ENCODE results near the gene NEK6. TPM values are rescaled to one million over a fixed set of nuclear protein-coding genes. Genes with fewer than 3 reads are reported as not detected.

The NEK6 gene
- total RNA-seq, 2 experiments from 2014 or later = 5.6 to 16.4 TPM

- POLR2A ChIA-PET = interaction anchor here (0.9 to 1.4 kb wide), 4 partner anchors 16 to 40 kb away, joined by 3 to 6 read pairs (median 3); no protein-coding TSS in a partner anchor
- intact Hi-C loops (cut with micrococcal nuclease; ENCODE audit: unreplicated experiment) = no loop called here
- Histone ChIP-seq H3K4me1 (ENCODE audit: insufficient read depth, low read length, poor library complexity, severe bottlenecking) (peaks cover 78% of the 10 kb centered on the region), H4K20me1 (ENCODE audit: insufficient read depth, low read length) (peaks cover 8% of the 10 kb centered on the region; the same call in 1 of the 2 replicates), H3K4me3 (ENCODE audit: low read depth, low read length, poor library complexity, severe bottlenecking) (peak overlapping the region; percentile 58), H2AFZ (ENCODE audit: low read length) (no peak overlapping the region; the same call in 1 of the 2 replicates), H3K9me3 (ENCODE audit: low read length) (no peaks in the 10 kb centered on the region), H3K4me2 (ENCODE audit: low read length) (peak overlapping the region; percentile 57), H3K36me3 (ENCODE audit: insufficient read depth, low read length) (no peaks in the 10 kb centered on the region), H3K27ac (ENCODE audit: low read depth, low read length, poor library complexity, severe bottlenecking) (peak overlapping the region; percentile 53), H3K9me2 (ENCODE audit: insufficient read depth, low read length) (no peaks in the 10 kb centered on the region), H3K79me2 (ENCODE audit: insufficient read depth, low read depth, low read length) (peaks cover 24% of the 10 kb centered on the region; the same call in 1 of the 2 replicates)
- DNase-seq (ENCODE audit: low spot score) = peak; percentile 44
- CTCF ChIA-PET (ENCODE audit: unreplicated experiment) = no interaction called here
- no peak for TF ChIP-seq EZH2phosphoT487 (IDR thresholded peaks at IDR 0.05; ENCODE audit: borderline replicate concordance, low read depth, low read length)
- TF ChIP-seq CTCF (conservative IDR thresholded peaks at IDR 0.05; ENCODE audit: low read length) = no peak
- no TSS peak for BruUV-seq (replicated peaks)
Measured at GRCh38 chr9:124257070-124257843, 492 bp upstream of the NEK6 start.

- POLR2A ChIA-PET = no interaction called here
- TF ChIP-seq EZH2phosphoT487 (IDR thresholded peaks at IDR 0.05; ENCODE audit: borderline replicate concordance, low read depth, low read length) = no peak
- TF ChIP-seq CTCF (conservative IDR thresholded peaks at IDR 0.05; ENCODE audit: low read length) = no peak
- no TSS peak for BruUV-seq (replicated peaks)
- no peak overlapping the region for H3K27ac ChIP-seq (ENCODE audit: low read depth, low read length, poor library complexity, severe bottlenecking)
- no peaks in the 10 kb centered on the region for H3K9me3 ChIP-seq (ENCODE audit: low read length)
- H3K4me1 ChIP-seq (ENCODE audit: insufficient read depth, low read length, poor library complexity, severe bottlenecking) = peaks cover 91% of the 10 kb centered on the region
- intact Hi-C loops (cut with micrococcal nuclease; ENCODE audit: unreplicated experiment) = no loop called here
- peak overlapping the region; percentile 81 for H3K4me2 ChIP-seq (ENCODE audit: low read length)
- H3K79me2 ChIP-seq (ENCODE audit: insufficient read depth, low read depth, low read length) = peaks cover 31% of the 10 kb centered on the region; the same call in 1 of the 2 replicates
- H4K20me1 ChIP-seq (ENCODE audit: insufficient read depth, low read length) = peaks cover 8% of the 10 kb centered on the region; the same call in 1 of the 2 replicates
- CTCF ChIA-PET (ENCODE audit: unreplicated experiment) = no interaction called here
- DNase-seq (ENCODE audit: low spot score) = peak; percentile 38
- H3K9me2 ChIP-seq (ENCODE audit: insufficient read depth, low read length) = no peaks in the 10 kb centered on the region
- H3K4me3 ChIP-seq (ENCODE audit: low read depth, low read length, poor library complexity, severe bottlenecking) = peak overlapping the region; percentile 74
- H2AFZ ChIP-seq (ENCODE audit: low read length) = 0 out of 2 replicates have a peak overlapping the region, but pooled peaks have one; percentile 8
- H3K36me3 ChIP-seq (ENCODE audit: insufficient read depth, low read length) = no peaks in the 10 kb centered on the region
Measured at GRCh38 chr9:124258607-124259157, 933 bp downstream of the NEK6 start.
